Activated CD4-positive, alpha-beta T cell treated with anti-CD3 and anti-CD28 coated beads for 24 hours (primary cell): ENCODE data around the gene SAMMSON.
A peak's percentile ranks its signal among the peaks of the same experiment; 100 is the strongest.

Source experiments
- DNase-seq, 2 donors: peaks; one replicate each; pipeline ENCODE4 v3.0.0-alpha.2; 2020; ENCODE audit warnings: low read depth in 2 of 2

Gene SAMMSON

DNA sequence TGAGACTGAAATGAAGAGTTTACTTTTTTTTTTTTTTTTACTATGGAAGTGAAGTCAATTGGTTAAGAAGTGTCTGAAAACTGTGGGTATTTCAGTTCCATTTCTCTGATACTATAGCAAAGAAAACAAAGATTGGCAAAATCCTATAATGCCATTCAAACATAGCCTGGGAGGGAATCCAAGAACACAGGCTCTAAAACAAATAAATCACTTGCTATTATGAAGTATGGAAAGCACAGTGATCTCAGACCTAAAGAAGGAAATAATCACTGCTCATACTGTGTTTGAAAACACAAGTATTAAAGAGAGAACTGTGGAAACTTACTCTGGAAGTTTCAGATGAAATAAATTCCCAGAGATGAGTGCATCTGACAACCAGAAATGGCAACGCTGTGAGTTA lies 12.0 kb downstream of the SAMMSON start:
- no peak for DNase-seq

DNA sequence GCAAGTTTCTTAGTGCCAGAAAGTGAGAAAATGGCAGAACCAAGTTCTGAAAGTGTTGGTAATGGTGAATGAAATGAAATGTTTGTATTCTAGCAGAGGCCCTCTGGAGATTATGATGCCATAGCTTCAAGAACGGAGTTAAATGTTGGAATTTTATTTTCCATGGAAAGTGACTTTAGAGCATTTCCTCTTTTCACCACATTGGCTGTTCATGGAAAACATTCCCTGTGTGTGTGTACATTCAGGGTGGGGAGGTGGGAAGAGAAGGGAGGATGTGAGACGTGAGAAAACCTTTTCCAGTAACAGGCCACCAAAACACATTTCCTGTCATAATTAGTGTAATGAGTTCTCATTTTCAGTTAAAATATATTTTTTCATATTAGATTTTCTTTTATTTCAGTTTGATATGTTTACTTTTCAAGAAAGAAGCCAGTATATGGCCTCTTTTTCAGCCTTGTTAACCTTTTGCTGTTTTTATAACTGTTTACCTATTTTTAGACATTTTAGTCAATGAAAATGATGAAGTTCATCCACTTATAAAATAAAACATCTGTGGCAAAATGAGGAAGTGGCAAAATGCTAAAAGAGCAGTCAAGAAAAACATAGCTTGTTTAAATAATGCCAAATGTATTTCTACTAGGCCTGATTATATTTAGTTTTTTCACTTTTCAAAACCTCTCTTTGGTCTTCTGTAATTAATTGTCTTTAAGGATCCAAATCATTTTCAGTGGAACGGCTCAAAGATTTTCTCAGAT lies 21.6 kb downstream of the SAMMSON start:
- no peak for DNase-seq

DNA sequence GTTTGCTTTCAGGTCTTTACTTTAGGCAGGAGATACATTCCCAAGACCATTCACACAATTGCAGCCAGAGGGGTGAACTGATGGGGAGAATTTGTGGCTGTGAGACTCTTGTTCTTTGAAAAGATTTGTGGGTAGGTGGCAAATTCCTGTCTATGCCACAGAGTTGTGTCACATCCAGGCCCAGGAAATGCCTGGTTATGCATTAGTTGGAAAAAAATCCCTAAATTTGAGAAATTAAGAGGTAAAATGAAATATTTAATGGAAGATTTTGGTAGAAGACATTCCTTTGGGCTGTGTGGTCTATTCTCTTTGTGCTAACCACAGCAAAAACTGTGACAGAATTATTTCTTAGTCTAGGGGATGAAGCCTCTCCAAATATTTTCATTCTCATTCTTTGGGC lies 28.8 kb downstream of the SAMMSON start:
- no peak for DNase-seq

DNA sequence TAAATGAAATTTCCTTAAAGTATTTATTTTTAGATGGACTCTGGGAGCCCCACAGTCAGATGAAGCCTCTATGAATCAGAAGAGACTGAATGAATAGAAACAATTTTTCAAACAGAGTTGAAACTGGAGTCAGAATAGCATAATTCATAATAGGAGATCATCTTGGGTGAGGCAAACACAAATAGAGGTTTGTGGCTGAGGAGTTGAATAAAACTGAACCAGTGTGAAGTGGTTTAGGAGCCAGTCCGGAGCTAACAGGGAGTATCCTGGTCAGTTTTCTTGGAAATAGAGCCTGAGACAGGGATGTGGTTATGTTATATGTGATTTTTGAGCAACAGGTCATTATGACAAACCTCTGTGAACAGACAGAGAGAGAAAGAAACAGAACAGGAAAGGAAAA lies 39.2 kb downstream of the SAMMSON start:
- DNase-seq: no peak

DNA sequence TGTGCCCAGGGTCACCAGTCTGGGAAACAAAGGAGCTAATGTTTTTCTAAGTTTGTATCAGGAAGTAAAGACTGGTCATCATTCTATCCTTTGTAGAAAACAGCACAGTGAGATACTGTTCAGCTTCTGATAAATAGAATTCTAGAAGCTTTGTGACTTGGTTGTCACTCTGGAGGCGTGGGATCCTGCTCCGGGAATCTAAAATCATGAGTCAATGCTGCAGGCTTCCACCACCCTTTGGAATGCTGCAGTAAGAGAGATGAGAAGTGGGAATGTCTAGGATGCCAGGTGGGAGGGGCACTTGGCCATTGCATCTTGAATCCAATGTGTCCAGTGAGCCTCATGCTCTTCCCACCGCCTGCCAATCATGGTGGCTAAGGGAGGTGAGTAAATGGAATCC lies 40.9 kb downstream of the SAMMSON start:
- DNase-seq: no peak

DNA sequence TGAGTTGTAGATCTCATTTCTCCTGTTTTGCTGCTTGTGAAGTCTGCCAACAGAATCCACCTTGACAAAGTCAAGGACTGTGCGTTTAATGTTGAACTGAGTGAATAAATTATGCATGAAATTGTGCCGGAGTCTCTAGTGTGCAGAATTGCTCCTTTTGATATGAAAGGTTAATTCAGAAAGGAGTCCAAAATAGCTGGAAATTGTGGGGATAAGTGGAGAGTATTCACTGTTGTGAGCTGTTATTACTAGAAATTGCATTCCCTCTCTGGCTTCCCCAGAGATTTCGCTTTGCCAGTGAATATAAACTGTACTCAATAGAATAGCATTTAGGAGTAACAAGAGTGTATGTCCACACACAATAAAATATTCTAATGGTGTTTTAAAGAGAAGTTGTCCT lies 43.1 kb downstream of the SAMMSON start:
- DNase-seq: no peak

DNA sequence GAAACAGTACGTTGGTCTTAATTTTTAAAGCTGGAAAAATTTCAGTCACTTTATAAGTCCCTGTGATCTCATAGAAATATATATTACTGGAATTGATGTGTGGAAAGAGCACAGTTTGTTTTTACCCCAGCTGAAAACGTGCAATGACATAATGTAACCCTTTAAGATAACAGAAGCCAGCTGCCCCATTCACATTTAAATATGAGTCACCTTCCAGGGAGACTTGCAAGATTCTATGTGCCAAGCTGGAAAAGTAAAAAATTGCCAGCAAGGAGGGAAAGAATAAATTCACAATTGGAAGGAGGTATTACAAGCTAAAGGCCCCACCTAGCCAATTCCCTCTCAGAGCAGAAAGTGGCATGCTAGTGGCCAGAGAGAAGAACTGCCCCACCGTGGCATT lies 50.2 kb downstream of the SAMMSON start:
- DNase-seq: no peak

DNA sequence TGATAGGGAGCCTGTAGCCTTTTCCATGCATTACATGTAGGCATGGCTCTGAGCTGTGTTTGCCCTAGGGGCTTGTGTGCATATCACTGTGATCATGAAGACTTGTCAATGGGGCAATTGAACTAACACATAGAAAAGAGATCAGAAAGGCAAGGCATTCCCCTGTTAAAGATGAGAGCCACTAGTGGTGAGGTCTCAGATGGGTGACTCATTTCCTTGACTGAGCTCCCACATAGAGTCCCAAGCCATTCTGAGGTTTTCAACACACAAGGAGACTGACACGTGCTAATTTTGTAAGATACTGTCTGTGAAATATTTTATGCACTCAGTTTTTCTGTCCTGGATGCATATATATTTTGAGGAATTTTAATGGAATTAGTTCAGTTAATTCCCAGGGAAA lies 53.8 kb downstream of the SAMMSON start:
- no peak for DNase-seq

DNA sequence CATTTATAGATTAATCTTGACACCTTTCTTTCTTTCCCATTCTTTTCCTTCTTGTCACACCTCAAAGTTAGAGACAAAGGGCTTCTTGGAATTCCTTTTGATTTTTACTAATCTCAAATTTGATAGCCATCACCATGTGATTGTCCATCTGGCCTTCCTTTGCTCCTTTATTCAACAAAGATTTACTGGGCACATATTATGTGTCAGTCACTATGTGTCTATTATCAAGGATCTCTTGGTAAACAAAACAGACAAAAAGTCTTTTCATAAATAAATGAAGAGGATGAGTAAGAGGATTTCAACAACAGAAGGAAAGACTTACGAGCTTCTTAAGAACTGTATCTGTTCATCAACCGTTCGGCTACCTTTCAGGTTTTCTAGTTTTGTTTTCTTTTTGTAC lies 56.5 kb downstream of the SAMMSON start:
- no peak for DNase-seq

DNA sequence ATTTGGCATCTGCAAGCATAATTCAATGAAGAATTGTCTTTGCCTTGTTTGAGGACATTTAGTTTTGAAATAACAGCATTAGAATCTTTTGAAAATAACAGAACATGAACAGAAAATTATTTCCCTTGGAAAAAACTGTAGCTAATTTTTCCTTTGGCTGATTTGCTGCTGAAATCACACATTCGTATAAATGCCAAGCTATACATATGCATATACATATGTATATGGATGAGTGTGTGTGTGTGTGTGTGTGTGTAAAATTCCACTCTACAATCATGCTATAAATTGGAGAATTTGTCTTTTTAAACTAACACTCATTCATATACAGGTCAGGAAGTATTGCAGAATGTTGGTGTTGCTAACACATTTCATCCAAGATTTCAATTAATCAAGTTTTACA lies 57.9 kb downstream of the SAMMSON start:
- DNase-seq: no peak

DNA sequence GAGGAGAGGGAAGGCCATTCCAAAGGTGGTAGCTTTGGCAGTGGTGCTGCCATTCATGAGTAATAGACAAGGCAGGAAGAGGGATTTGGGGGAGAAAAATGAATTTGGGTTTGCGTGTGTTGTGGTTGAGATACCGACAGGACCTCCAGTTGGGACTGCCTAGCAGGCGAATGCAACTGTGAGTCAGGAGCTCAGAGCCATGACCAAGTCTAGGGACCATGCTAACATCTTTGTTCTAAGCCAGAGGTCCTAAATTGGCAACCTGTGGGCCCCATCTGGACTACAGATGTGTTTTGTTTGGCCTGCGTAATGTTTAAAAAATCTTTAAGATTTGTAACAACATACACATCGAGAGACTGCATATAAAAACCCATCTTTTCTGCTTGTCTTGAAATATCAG lies 61.6 kb downstream of the SAMMSON start:
- no peak for DNase-seq

DNA sequence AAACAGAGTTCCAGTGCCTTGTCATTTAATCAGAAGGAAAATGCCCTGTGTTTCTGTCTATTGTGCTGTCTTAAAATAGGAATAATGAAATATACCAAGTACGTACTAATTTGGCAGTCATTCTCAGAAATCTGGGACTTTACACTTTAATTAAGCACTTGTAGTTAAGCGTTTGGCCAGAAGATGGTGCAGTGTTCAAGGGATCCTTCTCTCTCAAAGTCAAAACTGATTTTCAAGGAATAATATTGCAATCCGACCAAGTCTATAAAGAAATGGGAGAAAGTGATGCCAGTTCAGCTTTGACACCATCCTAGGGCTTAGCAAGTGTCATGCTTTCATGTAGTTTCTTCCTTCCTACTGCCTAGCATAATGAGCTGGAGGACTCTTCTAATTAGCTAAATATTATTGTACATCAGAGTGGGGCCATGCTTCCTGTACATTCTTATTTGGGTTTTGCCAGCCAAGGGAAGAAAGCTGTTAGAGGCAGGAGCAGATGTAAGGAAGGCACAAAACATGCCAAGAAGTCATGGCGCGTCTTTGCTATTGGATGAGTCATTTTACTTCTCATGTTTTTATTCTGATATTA lies 64.8 kb downstream of the SAMMSON start:
- DNase-seq: peak in 1 of 2 donors; percentile 2

DNA sequence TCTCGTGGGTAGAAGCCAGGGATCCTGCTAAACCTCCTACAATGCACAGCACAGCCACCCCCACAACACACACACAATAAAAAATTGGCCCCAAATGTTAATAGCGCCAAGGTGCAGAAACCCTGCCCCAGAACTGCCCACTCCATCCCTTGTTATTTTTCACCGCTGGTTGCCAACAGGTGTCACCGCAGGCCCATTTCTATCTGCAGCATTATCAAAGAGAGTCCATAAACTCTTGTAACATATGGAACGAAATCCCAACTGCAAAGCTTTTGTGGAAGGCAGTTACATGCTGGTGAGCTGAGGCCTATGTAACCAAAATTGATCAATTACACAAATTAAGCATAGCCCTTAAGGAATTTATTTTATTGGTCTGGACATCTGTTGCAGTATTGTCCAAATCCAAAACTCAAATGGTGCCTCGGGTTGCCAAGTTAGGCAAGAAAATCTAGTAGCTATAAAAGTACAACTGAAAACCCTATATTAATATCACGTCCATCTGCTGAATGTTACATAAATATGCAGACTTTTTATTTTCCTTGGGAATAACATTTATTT lies 66.2 kb downstream of the SAMMSON start:
- no peak for DNase-seq

DNA sequence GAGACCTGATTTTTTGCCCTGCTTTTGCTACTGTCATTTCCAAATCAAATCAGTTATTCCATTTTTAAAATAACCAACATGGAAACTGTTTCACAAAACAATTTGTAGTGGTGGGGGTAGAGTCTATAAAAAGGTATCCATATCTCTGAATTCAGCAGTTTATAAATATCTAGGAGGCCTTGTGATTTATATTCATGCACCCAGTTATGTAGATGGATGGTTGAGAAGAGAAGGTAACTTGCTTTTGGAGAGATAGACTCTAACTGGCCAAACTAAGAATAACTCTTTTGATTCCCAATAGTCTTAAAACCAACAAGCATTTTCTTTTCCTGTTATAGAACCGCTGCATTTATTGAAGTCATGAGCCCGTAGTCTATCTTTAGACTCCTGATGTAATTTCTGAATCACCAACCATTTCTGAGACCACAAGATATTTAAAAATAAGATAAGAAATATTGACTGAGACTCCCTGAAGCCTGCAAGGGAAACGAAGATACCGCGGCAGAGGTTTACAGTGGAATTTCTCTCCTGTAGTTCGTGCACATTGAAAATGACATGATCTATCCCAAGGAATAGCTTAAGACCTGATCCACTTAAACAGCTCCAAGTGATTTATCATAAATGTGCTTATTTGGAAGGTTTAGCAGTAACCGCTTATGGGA lies 68.5 kb downstream of the SAMMSON start:
- no peak for DNase-seq

DNA sequence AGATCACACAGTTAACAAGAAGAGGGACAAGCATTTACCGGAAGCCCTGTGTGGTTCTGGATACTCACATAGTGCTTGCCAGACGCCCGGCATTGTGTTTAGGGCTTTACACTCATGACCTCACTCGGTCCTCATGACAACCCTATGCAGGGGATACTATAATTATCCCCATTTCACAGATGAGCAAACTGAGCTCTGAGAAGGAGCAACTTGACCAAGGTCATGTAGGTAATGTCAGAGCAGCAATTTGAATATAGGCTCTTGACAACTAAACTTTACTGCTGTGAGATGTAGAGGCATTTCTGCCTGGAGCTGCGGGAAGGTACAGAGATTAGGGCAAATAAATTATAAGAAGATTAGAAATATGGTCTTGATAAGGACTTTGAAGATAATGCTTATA lies 70.0 kb downstream of the SAMMSON start:
- no peak for DNase-seq

DNA sequence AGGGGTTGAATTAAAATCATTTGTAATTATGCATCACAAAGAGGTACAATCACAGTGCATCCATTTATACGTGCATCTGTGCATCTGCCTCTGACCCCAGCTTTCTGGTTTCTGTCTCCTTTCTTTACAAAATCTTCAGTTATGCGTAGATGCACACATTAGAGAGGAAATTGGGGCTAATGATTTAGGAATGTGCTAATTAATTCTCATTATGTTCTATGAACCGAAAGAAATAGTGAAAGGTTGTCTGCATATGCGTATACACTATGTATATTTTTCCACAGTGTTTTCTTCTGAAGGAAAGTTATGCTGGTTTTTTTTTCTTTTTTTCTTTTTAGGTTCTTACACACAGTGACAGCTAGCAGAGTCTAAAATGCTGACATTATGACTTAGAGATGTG lies 71.6 kb downstream of the SAMMSON start:
- DNase-seq: no peak

DNA sequence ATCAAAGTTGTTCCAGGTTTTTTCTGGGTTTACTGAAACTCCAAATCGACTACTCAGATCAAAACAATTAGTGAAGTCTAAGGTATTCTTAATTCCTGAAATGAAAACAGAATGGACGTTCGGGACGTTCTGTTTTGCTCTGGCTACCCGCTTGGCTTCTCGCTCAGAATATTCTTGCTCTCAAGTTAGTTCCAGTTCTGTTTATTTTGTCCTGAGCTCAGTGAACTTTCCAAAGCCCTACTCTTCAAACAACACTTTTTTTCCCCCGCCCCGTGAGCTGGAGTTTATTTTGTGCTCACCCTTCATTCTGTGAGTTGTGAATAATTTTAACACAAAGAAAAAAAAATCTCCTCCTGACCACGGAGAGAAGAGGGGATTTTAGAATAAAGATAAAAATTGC lies 72.6 kb downstream of the SAMMSON start:
- no peak for DNase-seq

DNA sequence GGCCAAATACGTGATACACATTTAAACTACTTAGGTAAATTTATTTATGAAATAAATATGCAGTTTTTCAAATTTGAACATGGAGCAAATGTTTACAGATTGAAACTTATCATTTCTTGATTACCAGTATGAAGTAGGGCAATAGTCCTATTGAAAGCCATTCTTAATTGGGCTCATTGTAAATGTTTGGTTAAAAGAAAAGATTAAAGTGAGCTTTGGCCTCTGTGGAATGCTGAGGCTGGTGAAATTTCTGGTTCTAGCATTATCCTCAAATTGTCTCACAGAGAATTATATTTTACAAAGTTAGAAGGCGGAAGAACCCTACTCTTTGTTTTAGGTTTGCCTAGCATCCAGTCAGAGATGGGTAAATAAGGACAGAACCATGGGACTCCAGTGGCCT lies 73.2 kb downstream of the SAMMSON start:
- no peak for DNase-seq

DNA sequence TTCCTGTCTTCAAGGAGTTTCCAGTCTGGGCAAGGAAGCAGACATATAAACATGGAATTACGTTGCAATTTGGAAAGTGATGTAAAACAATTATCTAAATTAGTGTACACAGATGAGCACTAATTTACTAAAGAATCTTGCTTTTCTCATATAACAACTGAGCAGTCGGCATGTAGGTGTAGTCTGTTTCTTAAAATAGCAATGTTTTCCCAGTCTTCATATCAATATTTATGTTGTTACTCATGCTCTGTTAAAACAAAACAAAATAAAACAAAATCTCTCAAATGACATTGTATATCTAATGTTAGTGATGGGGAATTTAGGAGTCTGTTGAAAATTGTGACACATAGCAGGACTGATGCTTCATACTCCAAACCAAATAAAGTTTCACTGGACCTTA lies 75.6 kb downstream of the SAMMSON start:
- no peak for DNase-seq

DNA sequence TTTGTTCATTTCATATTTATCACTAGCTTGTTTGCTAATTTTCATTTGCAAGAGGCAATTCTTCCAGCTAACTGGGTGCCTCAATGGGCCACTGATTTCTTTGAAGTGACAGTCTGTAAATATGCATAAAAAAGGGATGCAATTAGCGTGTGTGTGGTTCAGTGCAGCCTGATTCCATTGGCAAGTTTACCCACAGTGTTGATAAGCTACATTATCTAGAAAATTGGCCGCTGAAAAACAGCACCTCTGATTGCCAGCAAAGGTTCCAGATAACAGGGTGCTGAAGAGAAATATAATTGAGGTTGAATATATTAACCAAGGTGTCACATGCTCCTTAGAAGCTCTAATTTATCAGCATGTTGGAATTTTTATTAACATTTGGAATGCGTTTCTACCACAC lies 76.9 kb downstream of the SAMMSON start:
- no peak for DNase-seq

DNA sequence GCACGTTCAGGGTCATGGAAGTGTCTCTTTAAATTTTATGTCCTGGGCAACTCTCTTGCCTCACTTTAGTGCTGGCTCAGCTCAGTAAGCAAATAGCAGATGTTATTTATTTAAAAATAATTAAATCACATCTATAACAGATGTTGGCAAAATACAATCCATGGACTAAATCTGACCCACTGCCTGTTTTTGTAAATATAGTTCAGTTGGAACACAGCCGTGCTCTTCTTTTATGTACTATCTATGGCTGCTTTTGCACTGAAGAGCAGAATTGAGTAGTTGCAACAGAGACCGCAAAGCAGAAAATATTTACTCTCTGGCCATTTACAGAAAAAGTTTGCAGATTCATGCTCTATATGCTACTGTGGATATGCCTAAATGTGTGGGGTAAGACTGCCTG lies 79.2 kb downstream of the SAMMSON start:
- no peak for DNase-seq

DNA sequence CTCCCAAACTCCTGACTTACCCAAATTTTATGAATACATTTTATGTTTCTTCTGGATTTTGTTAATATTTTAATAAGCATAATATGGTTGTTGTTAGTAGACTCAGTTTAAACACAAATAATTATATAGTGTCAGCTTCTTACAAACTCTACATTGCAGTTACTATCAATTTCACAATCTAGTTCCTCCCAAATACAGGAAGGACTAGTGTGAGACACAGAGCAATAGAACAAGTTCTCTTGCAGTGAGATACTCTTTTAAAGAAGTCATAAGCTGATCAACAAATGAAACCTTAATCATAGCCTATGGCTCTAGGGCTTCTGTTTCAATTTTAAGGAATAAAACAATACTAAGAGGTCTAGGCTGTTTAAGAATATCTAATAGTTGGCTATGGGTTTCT lies 86.1 kb downstream of the SAMMSON start:
- DNase-seq: no peak

DNA sequence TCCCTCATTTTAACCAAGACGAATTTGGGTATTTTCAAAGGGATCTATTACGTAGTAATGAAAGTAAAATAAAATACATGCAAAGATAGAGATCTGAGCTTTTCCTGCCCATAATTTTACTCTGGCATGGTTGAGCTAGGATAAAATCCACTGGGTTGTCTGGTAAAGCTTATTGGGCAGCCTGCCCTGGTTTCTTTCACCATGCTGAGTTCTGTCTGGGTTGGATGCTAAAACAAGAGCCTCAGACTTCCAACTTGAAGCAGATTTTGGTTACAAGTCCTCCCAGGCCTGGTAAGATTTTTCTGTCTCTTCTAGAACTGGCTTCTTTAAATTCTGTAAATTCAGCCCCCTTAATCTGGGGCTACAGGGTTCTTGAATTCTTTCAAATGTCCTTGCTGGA lies 86.8 kb downstream of the SAMMSON start:
- no peak for DNase-seq
